HUES48 (cell line): Measurements from ENCODE around the gene DAB2.

Experiments
- H3K27ac ChIP-seq: one replicate; pipeline ENCODE4 v1.7.0; 2013; ENCODE audit warnings: low read depth, low read length, inconsistent platforms
- H3K27me3 ChIP-seq: 2 replicates; pipeline ENCODE4 v1.6.1; 2013; ENCODE audit warnings: mild to moderate bottlenecking, low read length; ENCODE audit not compliant: control insufficient read depth, insufficient read depth
- H3K36me3 ChIP-seq: 2 replicates; pipeline ENCODE4 v1.6.1; 2013; ENCODE audit warnings: low read length; ENCODE audit not compliant: control insufficient read depth, insufficient read depth
- H3K4me1 ChIP-seq: 2 replicates; pipeline ENCODE4 v1.6.1; 2013; ENCODE audit warnings: mild to moderate bottlenecking, low read length; ENCODE audit not compliant: control insufficient read depth, insufficient read depth
- H3K4me3 ChIP-seq: 2 replicates; pipeline ENCODE4 v1.5.1; 2013; ENCODE audit warnings: mild to moderate bottlenecking, low read depth, low read length
- H3K9ac ChIP-seq: 2 replicates; pipeline ENCODE4 v1.6.1; 2013; ENCODE audit warnings: mild to moderate bottlenecking, low read depth, low read length, moderate library complexity
- H3K9me3 ChIP-seq: 2 replicates; pipeline ENCODE4 v1.6.1; 2013; ENCODE audit warnings: low read length; ENCODE audit not compliant: control insufficient read depth, insufficient read depth

DAB2 gene

GRCh38 chr5:39462211-39462610, 37.4 kb upstream of the DAB2 start:
- H3K27me3 ChIP-seq, result peaks cover 5% of the 10 kb centered on the region; the same call in 1 of the 2 replicates
- no peaks in the 10 kb centered on the region for H3K36me3 ChIP-seq
- no peaks in the 10 kb centered on the region for H3K4me1 ChIP-seq
- no peak overlapping the region for H3K9ac ChIP-seq
- H3K4me3 ChIP-seq, result no peak overlapping the region
- H3K27ac ChIP-seq, result no peak overlapping the region
- H3K9me3 ChIP-seq, result no peaks in the 10 kb centered on the region

- no peak overlapping the region for H3K27ac ChIP-seq
- no peak overlapping the region for H3K4me3 ChIP-seq
Measured at GRCh38 chr5:39461007-39461682, 36.4 kb upstream of the DAB2 start.

GRCh38 chr5:39459907-39460306, 35.1 kb upstream of the DAB2 start:
- no peaks in the 10 kb centered on the region for H3K4me1 ChIP-seq
- H3K27me3 ChIP-seq, result peaks cover 5% of the 10 kb centered on the region; the same call in 1 of the 2 replicates
- H3K9me3 ChIP-seq, result no peaks in the 10 kb centered on the region
- H3K27ac ChIP-seq, result no peak overlapping the region
- H3K9ac ChIP-seq, result no peak overlapping the region
- no peaks in the 10 kb centered on the region for H3K36me3 ChIP-seq
- H3K4me3 ChIP-seq, result no peak overlapping the region

More at GRCh38 chr5:39461007-39461682, 36.4 kb upstream of the DAB2 start:
- Histone ChIP-seq H3K4me1 (no peaks in the 10 kb centered on the region), H3K36me3 (no peaks in the 10 kb centered on the region), H3K27me3 (peaks cover 5% of the 10 kb centered on the region; the same call in 1 of the 2 replicates), H3K9me3 (no peaks in the 10 kb centered on the region), H3K9ac (no peak overlapping the region)

- no peaks in the 10 kb centered on the region for H3K4me1 ChIP-seq
Measured at GRCh38 chr5:39459071-39459470, 34.3 kb upstream of the DAB2 start.

GRCh38 chr5:39455645-39456044, 30.9 kb upstream of the DAB2 start:
- no peaks in the 10 kb centered on the region for H3K36me3 ChIP-seq
- no peak overlapping the region for H3K9ac ChIP-seq
- H3K4me1 ChIP-seq, result no peaks in the 10 kb centered on the region
- no peaks in the 10 kb centered on the region for H3K9me3 ChIP-seq
- no peak overlapping the region for H3K27ac ChIP-seq
- H3K27me3 ChIP-seq, result no peaks in the 10 kb centered on the region
- no peak overlapping the region for H3K4me3 ChIP-seq

More at GRCh38 chr5:39459071-39459470, 34.3 kb upstream of the DAB2 start:
- no peak overlapping the region for H3K4me3 ChIP-seq
- no peak overlapping the region for H3K27ac ChIP-seq
- no peaks in the 10 kb centered on the region for H3K9me3 ChIP-seq
- no peak overlapping the region for H3K9ac ChIP-seq
- H3K27me3 ChIP-seq, result peaks cover 5% of the 10 kb centered on the region; the same call in 1 of the 2 replicates
- no peaks in the 10 kb centered on the region for H3K36me3 ChIP-seq

GRCh38 chr5:39453606-39454005, 28.8 kb upstream of the DAB2 start:
- Histone ChIP-seq H3K4me3 (no peak overlapping the region), H3K9ac (no peak overlapping the region), H3K27me3 (no peaks in the 10 kb centered on the region), H3K4me1 (peaks cover 4% of the 10 kb centered on the region; the same call in 1 of the 2 replicates), H3K9me3 (no peaks in the 10 kb centered on the region), H3K27ac (no peak overlapping the region), H3K36me3 (no peaks in the 10 kb centered on the region)

- no peak overlapping the region for H3K9ac ChIP-seq
- no peak overlapping the region for H3K4me3 ChIP-seq
- no peaks in the 10 kb centered on the region for H3K27me3 ChIP-seq
- no peak overlapping the region for H3K27ac ChIP-seq
- H3K4me1 ChIP-seq, result peaks cover 5% of the 10 kb centered on the region; the same call in 1 of the 2 replicates
- H3K36me3 ChIP-seq, result no peaks in the 10 kb centered on the region
- no peaks in the 10 kb centered on the region for H3K9me3 ChIP-seq
Measured at GRCh38 chr5:39452846-39453245, 28.1 kb upstream of the DAB2 start.

- no peaks in the 10 kb centered on the region for H3K9me3 ChIP-seq
Measured at GRCh38 chr5:39451276-39451941, 26.6 kb upstream of the DAB2 start.

GRCh38 chr5:39450487-39450886, 25.7 kb upstream of the DAB2 start:
- Histone ChIP-seq H3K27ac (no peak overlapping the region), H3K4me3 (no peak overlapping the region), H3K4me1 (peaks cover 5% of the 10 kb centered on the region; the same call in 1 of the 2 replicates), H3K9ac (no peak overlapping the region), H3K27me3 (no peaks in the 10 kb centered on the region), H3K36me3 (no peaks in the 10 kb centered on the region), H3K9me3 (no peaks in the 10 kb centered on the region)

More at GRCh38 chr5:39451276-39451941, 26.6 kb upstream of the DAB2 start:
- H3K27ac ChIP-seq, result no peak overlapping the region
- H3K27me3 ChIP-seq, result no peaks in the 10 kb centered on the region
- H3K9ac ChIP-seq, result no peak overlapping the region
- H3K36me3 ChIP-seq, result no peaks in the 10 kb centered on the region
- H3K4me1 ChIP-seq, result peaks cover 5% of the 10 kb centered on the region; the same call in 1 of the 2 replicates
- H3K4me3 ChIP-seq, result no peak overlapping the region

- H3K27ac ChIP-seq, result no peak overlapping the region
- peaks cover 5% of the 10 kb centered on the region; the same call in 1 of the 2 replicates for H3K4me1 ChIP-seq
- H3K9ac ChIP-seq, result no peak overlapping the region
- H3K27me3 ChIP-seq, result no peaks in the 10 kb centered on the region
- no peaks in the 10 kb centered on the region for H3K36me3 ChIP-seq
- no peak overlapping the region for H3K4me3 ChIP-seq
- no peaks in the 10 kb centered on the region for H3K9me3 ChIP-seq
Measured at GRCh38 chr5:39449591-39449990, 24.8 kb upstream of the DAB2 start.

GRCh38 chr5:39448506-39449128, 23.8 kb upstream of the DAB2 start:
- no peak overlapping the region for H3K4me3 ChIP-seq
- H3K9me3 ChIP-seq, result no peaks in the 10 kb centered on the region
- H3K27me3 ChIP-seq, result no peaks in the 10 kb centered on the region
- H3K9ac ChIP-seq, result no peak overlapping the region
- H3K4me1 ChIP-seq, result peaks cover 5% of the 10 kb centered on the region; the same call in 1 of the 2 replicates
- H3K27ac ChIP-seq, result no peak overlapping the region
- H3K36me3 ChIP-seq, result no peaks in the 10 kb centered on the region
